ENCODE data around the gene STX2. TPM values are rescaled to one million over a fixed set of nuclear protein-coding genes. Genes with fewer than 3 reads are reported as not detected.
"Not testable (repeated sequence)": the region's sequence is repeated elsewhere in the genome, so short reads cannot be mapped to it uniquely, and the experiment has no call there.

STX2 gene
- polyA plus RNA-seq, 2 of the 4 experiments (the other 2 are of a cell fraction), result 26.8 to 51.3 TPM

DNA sequence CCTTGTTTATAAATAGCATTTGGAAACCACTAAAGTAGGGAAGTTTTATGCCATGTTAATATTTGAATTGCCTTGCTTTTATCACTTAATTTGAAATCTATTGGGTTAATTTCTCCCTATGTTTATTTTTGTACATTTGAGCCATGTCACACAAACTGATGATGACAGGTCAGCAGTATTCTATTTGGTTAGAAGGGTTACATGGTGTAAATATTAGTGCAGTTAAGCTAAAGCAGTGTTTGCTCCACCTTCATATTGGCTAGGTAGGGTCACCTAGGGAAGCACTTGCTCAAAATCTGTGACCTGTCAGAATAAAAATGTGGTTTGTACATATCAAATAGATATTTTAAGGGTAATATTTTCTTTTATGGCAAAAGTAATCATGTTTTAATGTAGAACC, 37.2 kb upstream of the STX2 start:
- TF ChIP-seq HOXB5 (CRISPR knock-in tag; IDR thresholded peaks at IDR 0.05) (no peak), TP53 (CRISPR knock-in tag; IDR thresholded peaks at IDR 0.05) (no peak), TFCP2L1 (CRISPR knock-in tag; IDR thresholded peaks at IDR 0.05) (peak; percentile 62; the same call in 1 of the 2 replicates), MAFK (IDR thresholded peaks at IDR 0.05; ENCODE audit: partially characterized antibody) (peak; percentile 20), ATOH8 (CRISPR knock-in tag; IDR thresholded peaks at IDR 0.05; ENCODE audit: low read depth) (no peak), SMC3 (IDR thresholded peaks at IDR 0.05) (no peak)
- TF ChIP-seq, protein P1, sequence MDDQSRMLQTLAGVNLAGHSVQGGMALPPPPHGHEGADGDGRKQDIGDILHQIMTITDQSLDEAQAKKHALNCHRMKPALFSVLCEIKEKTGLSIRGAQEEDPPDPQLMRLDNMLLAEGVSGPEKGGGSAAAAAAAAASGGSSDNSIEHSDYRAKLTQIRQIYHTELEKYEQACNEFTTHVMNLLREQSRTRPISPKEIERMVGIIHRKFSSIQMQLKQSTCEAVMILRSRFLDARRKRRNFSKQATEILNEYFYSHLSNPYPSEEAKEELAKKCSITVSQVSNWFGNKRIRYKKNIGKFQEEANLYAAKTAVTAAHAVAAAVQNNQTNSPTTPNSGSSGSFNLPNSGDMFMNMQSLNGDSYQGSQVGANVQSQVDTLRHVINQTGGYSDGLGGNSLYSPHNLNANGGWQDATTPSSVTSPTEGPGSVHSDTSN (IDR thresholded peaks at IDR 0.05), result no peak
- Histone ChIP-seq H3K9me3 (no peaks in the 10 kb centered on the region), H3K4me2 (no peak overlapping the region), H3K27ac (no peak overlapping the region), H3K4me1 (peaks cover 21% of the 10 kb centered on the region), H3K4me3 (no peak overlapping the region)
- ATAC-seq (no peak), DNase-seq (ENCODE audit: low read depth in 1 of 2, low spot score in 1 of 2) (no peak), FAIRE-seq (no peak)
- ChIA-PET CTCF (no interaction called here), POLR2A (no interaction called here)

GRCh38 chr12:130875708-130876107, 36.7 kb upstream of the STX2 start:
- CTCF ChIA-PET, result interaction anchor here (0.9 to 1.1 kb wide), 2 partner anchors 10 to 41 kb away, joined by 3 read pairs; no protein-coding TSS in a partner anchor
- H3K27ac ChIP-seq; ATAC-seq; H3K9me3 ChIP-seq; H3K4me3 ChIP-seq; DNase-seq (ENCODE audit: low read depth in 1 of 2, low spot score in 1 of 2); FAIRE-seq; POLR2A ChIA-PET; H3K4me2 ChIP-seq: not testable (repeated sequence)
- H3K4me1 ChIP-seq, result peaks cover 21% of the 10 kb centered on the region
- WGBS (ENCODE audit: missing lambda C conversion rate), result 88% methylated on average over 11 of the region's 11 CpGs

- no peaks in the 10 kb centered on the region for H3K9me3 ChIP-seq
- ATAC-seq, result no peak
- 0 out of 3 replicates have a peak overlapping the region, but pooled peaks have one; percentile 98 for H3K4me3 ChIP-seq
- POLR2A ChIA-PET, result no interaction called here
- FAIRE-seq, result no peak
- 0 out of 5 replicates have a peak, but pooled peaks of 1 of the 2 experiments have one; percentile 6 for TF ChIP-seq JUN (IDR thresholded peaks at IDR 0.05)
- TF ChIP-seq RCOR1 (IDR thresholded peaks at IDR 0.05; ENCODE audit: low read depth, low read length), result no peak
- TF ChIP-seq CHD4 (IDR thresholded peaks at IDR 0.05; ENCODE audit: borderline replicate concordance), result no peak
- no peak for TF ChIP-seq ESRRA (IDR thresholded peaks at IDR 0.05; ENCODE audit: borderline replicate concordance, low read length)
- TF ChIP-seq HDAC2 (IDR thresholded peaks at IDR 0.05), result no peak
- no peak for TF ChIP-seq PHF8 (IDR thresholded peaks at IDR 0.05; ENCODE audit: borderline replicate concordance, low read depth)
- CTCF ChIA-PET, result interaction anchor here (0.9 to 1.1 kb wide), 2 partner anchors 10 to 41 kb away, joined by 3 read pairs; no protein-coding TSS in a partner anchor
- no peak for DNase-seq (ENCODE audit: low read depth in 1 of 2, low spot score in 1 of 2)
- WGBS (ENCODE audit: missing lambda C conversion rate), result 92% methylated on average over 5 of the region's 5 CpGs
- H3K4me1 ChIP-seq, result peaks cover 26% of the 10 kb centered on the region
- peak overlapping the region; percentile 97 for H3K4me2 ChIP-seq
- no peak overlapping the region for H3K27ac ChIP-seq
Observed at GRCh38 chr12:130875193-130875592, 36.1 kb upstream of the STX2 start.

DNA sequence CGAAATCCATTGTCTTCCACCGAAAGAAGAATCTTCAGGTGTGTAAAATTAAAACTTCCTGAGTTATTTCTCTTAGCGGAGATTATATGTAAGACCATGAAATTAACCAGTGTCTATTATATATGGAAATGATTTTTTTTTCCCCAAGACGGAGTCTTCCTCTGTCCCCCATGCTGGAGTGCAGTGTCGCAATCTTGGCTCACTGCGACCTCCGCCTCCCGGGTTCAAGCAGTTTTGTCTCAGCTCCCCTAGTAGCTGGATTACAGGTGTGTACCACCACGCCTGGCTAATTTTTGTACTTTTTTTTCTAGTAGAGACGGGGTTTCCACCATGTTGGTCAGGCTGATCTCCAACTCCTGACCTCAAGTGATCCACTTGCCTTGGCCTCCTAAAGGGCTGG, 35.6 kb upstream of the STX2 start:
- no peak overlapping the region for H3K27ac ChIP-seq
- ChIA-PET POLR2A (no interaction called here), CTCF (interaction anchor here (1.1 kb wide), 1 partner anchor 11 kb away, joined by 3 read pairs; no protein-coding TSS in a partner anchor)
- H3K4me2 ChIP-seq, result peak overlapping the region; percentile 97
- WGBS (ENCODE audit: missing lambda C conversion rate), result 88% methylated on average over 10 of the region's 10 CpGs
- ATAC-seq (no peak), DNase-seq (ENCODE audit: low read depth in 1 of 2, low spot score in 1 of 2) (no peak), FAIRE-seq (no peak)
- H3K4me3 ChIP-seq, result 0 out of 3 replicates have a peak overlapping the region, but pooled peaks have one; percentile 98
- peaks cover 30% of the 10 kb centered on the region for H3K4me1 ChIP-seq
- no peaks in the 10 kb centered on the region for H3K9me3 ChIP-seq
- TF ChIP-seq CEBPB (IDR thresholded peaks at IDR 0.05) (peak; percentile 45 to 73; a peak in 3 of 4 replicates), JUN (IDR thresholded peaks at IDR 0.05) (0 out of 5 replicates have a peak, but pooled peaks of 1 of the 2 experiments have one; percentile 11), HDAC2 (IDR thresholded peaks at IDR 0.05) (no peak)
- TF ChIP-seq, protein P2, sequence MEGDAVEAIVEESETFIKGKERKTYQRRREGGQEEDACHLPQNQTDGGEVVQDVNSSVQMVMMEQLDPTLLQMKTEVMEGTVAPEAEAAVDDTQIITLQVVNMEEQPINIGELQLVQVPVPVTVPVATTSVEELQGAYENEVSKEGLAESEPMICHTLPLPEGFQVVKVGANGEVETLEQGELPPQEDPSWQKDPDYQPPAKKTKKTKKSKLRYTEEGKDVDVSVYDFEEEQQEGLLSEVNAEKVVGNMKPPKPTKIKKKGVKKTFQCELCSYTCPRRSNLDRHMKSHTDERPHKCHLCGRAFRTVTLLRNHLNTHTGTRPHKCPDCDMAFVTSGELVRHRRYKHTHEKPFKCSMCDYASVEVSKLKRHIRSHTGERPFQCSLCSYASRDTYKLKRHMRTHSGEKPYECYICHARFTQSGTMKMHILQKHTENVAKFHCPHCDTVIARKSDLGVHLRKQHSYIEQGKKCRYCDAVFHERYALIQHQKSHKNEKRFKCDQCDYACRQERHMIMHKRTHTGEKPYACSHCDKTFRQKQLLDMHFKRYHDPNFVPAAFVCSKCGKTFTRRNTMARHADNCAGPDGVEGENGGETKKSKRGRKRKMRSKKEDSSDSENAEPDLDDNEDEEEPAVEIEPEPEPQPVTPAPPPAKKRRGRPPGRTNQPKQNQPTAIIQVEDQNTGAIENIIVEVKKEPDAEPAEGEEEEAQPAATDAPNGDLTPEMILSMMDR (IDR thresholded peaks at IDR 0.05), result no peak

Measured in A549 (cell line).